IMR-90 (cell line): Measurements from ENCODE around the gene MPRIP. TPM values are rescaled to one million over a fixed set of nuclear protein-coding genes. Genes with fewer than 3 reads are reported as not detected.

Experiments
- ATAC-seq: fragments of 200-7000 bp; cut with Tn5 transposase; 2 replicates; pipeline ENCODE4 v1.9.1; 2020; ENCODE audit warnings: low read depth, mild to moderate bottlenecking, moderate library complexity
- BruUV-seq: library from RNA; stranded (reverse); fragments of 400-500 nt; replicated peaks from 2 replicates; lab custom pipeline; 2021; lab: Mats Ljungman, UMichigan
- CTCF ChIA-PET: fragments of 300-600 bp; formaldehyde crosslinking; extraction: SDS; loops from one replicate; lab custom pipeline; 2021; ENCODE audit warnings: antibody characterized with exemption; lab: Yijun Ruan, JAX
- POLR2A ChIA-PET: fragments of 300-600 bp; sonication (Branson Sonifier 250); formaldehyde crosslinking; loops from one replicate; lab custom pipeline; 2022; ENCODE audit warnings: antibody characterized with exemption; ENCODE audit not compliant: unreplicated experiment; lab: Charles Lee
- DNase-seq: peaks from one replicate; pipeline ENCODE4 v3.0.0; 2013
- H2AFZ ChIP-seq: replicated peaks from 2 replicates; pipeline ENCODE3; 2013; ENCODE audit warnings: low read length, mild to moderate bottlenecking; ENCODE audit not compliant: poor library complexity
- H2AK5ac ChIP-seq: 2 replicates; pipeline ENCODE4 v1.6.1; 2013; ENCODE audit warnings: low read depth, low read length, inconsistent platforms
- H2AK9ac ChIP-seq: replicated peaks from 2 replicates; pipeline ENCODE3; 2013; ENCODE audit warnings: mild to moderate bottlenecking, low read depth, low read length, moderate library complexity; ENCODE audit not compliant: poor library complexity
- H2BK120ac ChIP-seq: 2 replicates; pipeline ENCODE4 v1.6.1; 2013; ENCODE audit warnings: low read depth, low read length, inconsistent platforms
- H2BK15ac ChIP-seq: 3 replicates; pipeline ENCODE4 v1.6.1; 2013; ENCODE audit warnings: low read depth, low read length, inconsistent platforms
- H2BK20ac ChIP-seq: 2 replicates; pipeline ENCODE4 v1.6.1; 2013; ENCODE audit warnings: low read depth, mild to moderate bottlenecking, inconsistent platforms, low read length, moderate library complexity
- H2BK5ac ChIP-seq: 2 replicates; pipeline ENCODE4 v1.6.1; 2013; ENCODE audit warnings: mild to moderate bottlenecking, low read depth, low read length, inconsistent platforms; ENCODE audit not compliant: poor library complexity, severe bottlenecking
- H3K14ac ChIP-seq: replicated peaks from 2 replicates; pipeline ENCODE4 v1.6.1; 2013; ENCODE audit warnings: low read depth, low read length, inconsistent platforms
- H3K18ac ChIP-seq: 2 replicates; pipeline ENCODE4 v1.6.1; 2013; ENCODE audit warnings: low read depth, low read length, control low read depth
- H3K23ac ChIP-seq: 2 replicates; pipeline ENCODE4 v1.6.1; 2013; ENCODE audit warnings: low read depth, low read length, inconsistent platforms
- H3K27ac ChIP-seq: 2 replicates; pipeline ENCODE4 v1.5.1; 2013; ENCODE audit warnings: mild to moderate bottlenecking, control low read depth, low read length; ENCODE audit not compliant: insufficient read depth
- H3K27me3 ChIP-seq: 2 replicates; pipeline ENCODE4 v1.6.1; 2013; ENCODE audit warnings: low read length; ENCODE audit not compliant: control insufficient read depth, insufficient read depth
- H3K36me3 ChIP-seq: 2 replicates; pipeline ENCODE4 v1.6.1; 2013; ENCODE audit warnings: low read length, mixed read lengths; ENCODE audit not compliant: control insufficient read depth, insufficient read depth
- H3K4ac ChIP-seq: 2 replicates; pipeline ENCODE4 v1.6.1; 2013; ENCODE audit warnings: low read depth, low read length, inconsistent platforms
- H3K4me1 ChIP-seq: 2 replicates; pipeline ENCODE4 v1.6.1; 2013; ENCODE audit warnings: low read length, mixed read lengths; ENCODE audit not compliant: control insufficient read depth, insufficient read depth
- H3K4me2 ChIP-seq: 2 replicates; pipeline ENCODE4 v1.6.1; 2013; ENCODE audit warnings: low read depth, mild to moderate bottlenecking, control low read depth, low read length, moderate library complexity
- H3K4me3 ChIP-seq: 2 replicates; pipeline ENCODE4 v1.5.1; 2013; ENCODE audit warnings: low read depth, mild to moderate bottlenecking, control low read depth, low read length, moderate library complexity; ENCODE audit not compliant: insufficient read depth
- H3K56ac ChIP-seq: 2 replicates; pipeline ENCODE4 v1.6.1; 2013; ENCODE audit warnings: low read length, inconsistent platforms; ENCODE audit not compliant: insufficient read depth; ENCODE audit errors: extremely low read depth
- H3K79me1 ChIP-seq, 2 experiments: 2 replicates each; pipeline ENCODE4 v1.6.1; 2013; ENCODE audit warnings: low read length in 2 of 2, inconsistent platforms in 1 of 2, low read depth in 1 of 2
- H3K9ac ChIP-seq: 2 replicates; pipeline ENCODE4 v1.6.1; 2013; ENCODE audit warnings: low read depth, low read length, control low read depth
- H3K9me1 ChIP-seq: 2 replicates; pipeline ENCODE4 v1.6.1; 2013; ENCODE audit warnings: low read length, inconsistent platforms; ENCODE audit not compliant: insufficient read depth
- H3K9me3 ChIP-seq: 2 replicates; pipeline ENCODE4 v1.6.1; 2013; ENCODE audit warnings: low read length; ENCODE audit not compliant: control insufficient read depth, insufficient read depth
- H4K20me1 ChIP-seq: 2 replicates; pipeline ENCODE4 v1.6.1; 2013; ENCODE audit warnings: low read length, inconsistent platforms; ENCODE audit not compliant: insufficient read depth
- H4K5ac ChIP-seq: 2 replicates; pipeline ENCODE4 v1.6.1; 2013; ENCODE audit warnings: mild to moderate bottlenecking, low read depth, low read length, control low read depth
- H4K8ac ChIP-seq, 2 experiments: 2 replicates each; pipeline ENCODE4 v1.6.1; 2013; ENCODE audit warnings: low read depth in 2 of 2, low read length in 2 of 2, control low read depth in 1 of 2, inconsistent platforms in 1 of 2
- H4K91ac ChIP-seq: 2 replicates; pipeline ENCODE4 v1.6.1; 2013; ENCODE audit warnings: low read depth, low read length, inconsistent platforms; ENCODE audit not compliant: insufficient read depth
- BHLHE40 ChIP-seq: fragments of 150-350 bp; IDR thresholded peaks from 2 replicates; pipeline ENCODE4 v1.6.1; 2016; ENCODE audit warnings: mild to moderate bottlenecking, low read depth, low read length
- ELK1 ChIP-seq: fragments of 150-350 bp; IDR thresholded peaks from 2 replicates; pipeline ENCODE4 v1.6.1; 2016; ENCODE audit warnings: low read depth, mild to moderate bottlenecking, low read length, moderate library complexity, borderline replicate concordance
- NFE2L2 ChIP-seq: fragments of 150-350 bp; IDR thresholded peaks from 2 replicates; pipeline ENCODE4 v1.6.1; 2016; ENCODE audit warnings: low read depth, mild to moderate bottlenecking, low read length
- RAD21 ChIP-seq: IDR thresholded peaks from 2 replicates; pipeline ENCODE4 v1.6.1; 2012; ENCODE audit warnings: low read length, improper control_type of control experiment
- RCOR1 ChIP-seq: IDR thresholded peaks from 2 replicates; pipeline ENCODE4 v1.6.1; 2012; ENCODE audit warnings: mild to moderate bottlenecking, low read length, improper control_type of control experiment; ENCODE audit not compliant: insufficient replicate concordance
- USF2 ChIP-seq: fragments of 150-350 bp; IDR thresholded peaks from 2 replicates; pipeline ENCODE4 v1.6.1; 2017; ENCODE audit warnings: mild to moderate bottlenecking, antibody characterized with exemption, low read length, low read depth
- WGBS, 2 experiments: methylation state at CpG; one replicate each; pipeline versions ENCODE4 v1.1.5 to v1.1.7; 2013; ENCODE audit warnings: missing lambda C conversion rate in 2 of 2; ENCODE audit not compliant: insufficient read length in 1 of 2; ENCODE audit errors: extremely low coverage in 2 of 2; 5-methylcytosine and 5-hydroxymethylcytosine counted together
- dilution Hi-C: fragments of 300-500 bp; cut with HindIII; formaldehyde crosslinking; loops from one replicate; pipeline ENCODE4 v1.14.3; 2018; ENCODE audit warnings: low sequenced_read_pairs; ENCODE audit not compliant: unreplicated experiment
- in situ Hi-C: fragments of 300-500 bp; cut with MboI; formaldehyde crosslinking; loops from 3 replicates; pipeline ENCODE4 v1.14.3; 2019; ENCODE audit warnings: low sequenced_read_pairs, inconsistent platforms, mixed read lengths
- intact Hi-C: fragments of 100-400 bp; cut with micrococcal nuclease; formaldehyde crosslinking; loops from 2 replicates; pipeline ENCODE4 v1.10.0; 2022
- polyA plus RNA-seq, 3 experiments: library from polyadenylated mRNA; depleted of rRNA; stranded (reverse); fragments of >200 nt; gene quantifications; 2 replicates each; pipeline ENCODE4 v1.2.3, GENCODE V29; 2012; ENCODE audit warnings: low replicate concordance in 1 of 3
- total RNA-seq: library from RNA; depleted of rRNA; stranded (reverse); fragments of >200 nt; gene quantifications from 2 replicates; pipeline ENCODE4 v1.2.3, GENCODE V29; 2012

Gene MPRIP
- total and polyA plus RNA-seq, 2 of the 4 experiments (the other 2 are of a cell fraction) = 111 to 149 TPM

GRCh38 chr17:17125136-17126084, 83.2 kb downstream of the MPRIP start:
- TF ChIP-seq USF2 (no peak), RAD21 (no peak), RCOR1 (no peak), BHLHE40 (no peak), NFE2L2 (no peak), ELK1 (no peak)
- no peak overlapping the region for H2AK9ac ChIP-seq
- H4K8ac ChIP-seq = no peak overlapping the region
- no peak overlapping the region for H3K18ac ChIP-seq
- no peak overlapping the region for H3K23ac ChIP-seq
- dilution Hi-C loops (no loop called here), intact Hi-C loops (no loop called here), in situ Hi-C loops (no loop called here)
- H4K20me1 ChIP-seq = peaks cover 85% of the 10 kb centered on the region
- CTCF ChIA-PET = interaction anchor here (0.6 to 1.0 kb wide), 2 partner anchors 17 to 107 kb away, joined by 3 read pairs; no protein-coding TSS in a partner anchor
- H2AFZ ChIP-seq = no peak overlapping the region
- H2BK20ac ChIP-seq = no peak overlapping the region
- no peak for ATAC-seq
- POLR2A ChIA-PET = no interaction called here
- no peaks in the 10 kb centered on the region for H3K9me3 ChIP-seq
- BruUV-seq = no TSS peak
- H3K9ac ChIP-seq = no peak overlapping the region
- H3K27ac ChIP-seq = no peak overlapping the region
- no peak overlapping the region for H3K56ac ChIP-seq
- H4K91ac ChIP-seq = no peak overlapping the region
- no peaks in the 10 kb centered on the region for H3K27me3 ChIP-seq
- peaks cover 25% of the 10 kb centered on the region for H3K36me3 ChIP-seq
- no peak overlapping the region for H2BK120ac ChIP-seq
- H3K4ac ChIP-seq = no peak overlapping the region
- H2BK5ac ChIP-seq = no peak overlapping the region
- no peak overlapping the region for H3K4me3 ChIP-seq
- H3K9me1 ChIP-seq = peaks cover 26% of the 10 kb centered on the region
- no peak overlapping the region for H3K14ac ChIP-seq
- H4K5ac ChIP-seq = no peak overlapping the region
- no peak overlapping the region for H3K4me2 ChIP-seq
- H3K79me1 ChIP-seq = peaks cover 60 to 90% of the 10 kb centered on the region in 2 experiments
- H2BK15ac ChIP-seq = no peak overlapping the region
- no peak overlapping the region for H2AK5ac ChIP-seq
- DNase-seq = no peak
- no CpG with 5 or more reads among the region's 6 CpGs for WGBS, 2 experiments
- peaks cover 12% of the 10 kb centered on the region for H3K4me1 ChIP-seq
